Omental fat pad (tissue), 4 donors: Measurements from ENCODE around the gene RCBTB1. TPM values are rescaled to one million over a fixed set of nuclear protein-coding genes. Genes with fewer than 3 reads are reported as not detected.

Experiments used
- ATAC-seq: fragments of 150-250 bp; one replicate; pipeline ENCODE4 v1.9.1; 2016; ENCODE audit warnings: mild to moderate bottlenecking, moderate library complexity; ENCODE audit not compliant: low FRiP score
- DNase-seq: peaks from one replicate; pipeline ENCODE4 v3.0.0-alpha.2; 2019; ENCODE audit warnings: low spot score
- total RNA-seq, 4 donors: library from RNA; depleted of rRNA; stranded (reverse); fragments of >200 nt; gene quantifications; one replicate each; pipeline ENCODE4 v1.1.0, GENCODE V29; 2016
- TF ChIP-seq, protein P1 (sequence below), 3 donors: fragments of 450-650 bp; IDR thresholded peaks; one replicate each; pipeline ENCODE4 v1.5.1; 2016 to 2017; ENCODE audit warnings: antibody characterized with exemption in 3 of 3, mild to moderate bottlenecking in 3 of 3, moderate library complexity in 2 of 3

The RCBTB1 gene
- total RNA-seq, 4 donors from 2014 or later: 8.4 to 17.5 (median 11.1) TPM

DNA sequence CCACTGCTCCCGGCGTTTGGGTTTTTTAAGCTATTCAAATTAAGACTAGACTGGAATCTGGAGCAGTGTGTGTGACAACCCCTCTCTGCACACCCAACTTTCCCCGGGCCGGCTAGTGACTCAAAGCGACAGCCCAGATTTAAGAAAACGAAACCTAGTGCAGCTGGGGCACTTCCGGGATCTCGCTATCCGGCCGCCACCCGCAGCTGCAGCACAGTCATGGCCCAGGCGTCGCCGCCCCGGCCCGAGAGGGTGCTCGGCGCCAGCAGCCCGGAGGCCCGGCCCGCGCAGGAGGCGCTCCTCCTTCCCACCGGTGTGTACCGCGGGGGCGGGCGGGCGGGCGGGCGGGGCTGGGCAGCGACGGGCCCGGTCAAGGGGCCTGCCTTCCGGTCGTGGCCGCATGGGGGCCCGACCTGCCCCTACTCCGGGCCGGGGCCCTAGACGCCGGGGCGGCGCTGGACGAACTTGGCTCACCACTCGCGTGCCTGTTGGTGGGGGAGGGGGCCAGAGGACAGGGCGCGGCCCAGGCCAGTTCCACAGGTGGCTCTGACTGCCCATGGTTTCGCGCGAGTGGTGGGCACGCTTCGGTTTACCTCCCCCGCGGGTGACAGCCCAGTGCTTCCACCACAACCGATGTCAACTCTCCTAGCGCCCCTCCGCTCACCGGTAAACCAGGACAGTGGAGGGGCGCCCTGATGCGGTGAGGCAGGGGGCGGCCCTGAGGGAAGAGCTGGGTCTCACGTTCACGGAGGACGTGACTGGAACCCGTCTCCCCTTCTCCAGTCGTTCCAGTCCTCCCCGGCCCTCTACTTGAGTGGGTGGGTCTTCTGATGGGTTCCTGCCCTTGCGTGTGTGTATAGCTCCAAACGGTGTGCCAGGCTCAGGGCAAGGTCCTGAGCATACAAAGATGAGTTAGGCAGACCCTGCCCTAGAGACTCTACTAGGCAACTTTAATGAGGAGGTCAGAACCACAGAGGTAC is 89.3 kb downstream of the RCBTB1 start, which contains the start of gene PHF11:
PHF11 (plus strand) TSS at position 171 of the 980 bp plus-strand sequence; CDS start at position 220, 49 bp downstream.
- TF ChIP-seq, protein P1, sequence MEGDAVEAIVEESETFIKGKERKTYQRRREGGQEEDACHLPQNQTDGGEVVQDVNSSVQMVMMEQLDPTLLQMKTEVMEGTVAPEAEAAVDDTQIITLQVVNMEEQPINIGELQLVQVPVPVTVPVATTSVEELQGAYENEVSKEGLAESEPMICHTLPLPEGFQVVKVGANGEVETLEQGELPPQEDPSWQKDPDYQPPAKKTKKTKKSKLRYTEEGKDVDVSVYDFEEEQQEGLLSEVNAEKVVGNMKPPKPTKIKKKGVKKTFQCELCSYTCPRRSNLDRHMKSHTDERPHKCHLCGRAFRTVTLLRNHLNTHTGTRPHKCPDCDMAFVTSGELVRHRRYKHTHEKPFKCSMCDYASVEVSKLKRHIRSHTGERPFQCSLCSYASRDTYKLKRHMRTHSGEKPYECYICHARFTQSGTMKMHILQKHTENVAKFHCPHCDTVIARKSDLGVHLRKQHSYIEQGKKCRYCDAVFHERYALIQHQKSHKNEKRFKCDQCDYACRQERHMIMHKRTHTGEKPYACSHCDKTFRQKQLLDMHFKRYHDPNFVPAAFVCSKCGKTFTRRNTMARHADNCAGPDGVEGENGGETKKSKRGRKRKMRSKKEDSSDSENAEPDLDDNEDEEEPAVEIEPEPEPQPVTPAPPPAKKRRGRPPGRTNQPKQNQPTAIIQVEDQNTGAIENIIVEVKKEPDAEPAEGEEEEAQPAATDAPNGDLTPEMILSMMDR (IDR thresholded peaks at IDR 0.05): no peak
- ATAC-seq: peak; percentile 92
- DNase-seq: peak; percentile 45

DNA sequence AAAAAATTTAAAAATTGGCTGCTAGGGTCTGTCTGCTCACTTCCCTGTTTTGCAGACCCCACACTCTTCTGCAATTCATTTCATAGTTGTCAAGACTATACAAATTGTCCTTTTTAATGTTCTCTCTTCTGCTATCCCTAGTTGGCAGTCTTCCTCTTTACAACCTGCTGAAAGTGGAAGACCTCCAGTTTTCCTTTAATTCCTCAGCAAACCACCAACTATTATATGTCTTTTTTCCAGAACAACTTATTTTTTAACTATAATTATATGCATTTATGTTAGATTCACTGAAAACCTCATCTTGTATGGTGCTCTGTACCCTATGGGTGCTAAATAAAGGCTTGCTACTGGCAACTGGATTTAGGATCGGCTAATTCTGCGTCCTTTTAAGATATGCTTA is 90.7 kb downstream of the RCBTB1 start:
- TF ChIP-seq, protein P1 (IDR thresholded peaks at IDR 0.05): no peak
- ATAC-seq (no peak), DNase-seq (no peak)

DNA sequence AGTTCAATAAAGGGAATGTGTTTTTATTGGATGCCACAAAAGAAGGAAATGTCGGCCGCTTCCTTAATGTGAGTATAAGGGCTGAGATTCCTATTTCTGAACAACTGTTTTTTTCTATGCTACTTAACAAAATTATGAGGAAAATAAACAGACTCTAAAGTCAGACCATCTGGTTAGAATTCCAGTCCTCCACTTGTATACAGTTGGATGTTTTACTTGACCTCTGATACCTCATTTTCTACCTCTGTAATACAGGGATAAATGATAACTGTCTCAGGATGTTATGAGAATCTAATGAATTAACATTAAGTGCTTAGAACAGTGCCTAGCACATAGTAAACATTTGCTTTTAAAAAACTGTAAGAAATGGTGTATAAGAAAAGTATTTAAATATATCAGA is 96.8 kb downstream of the RCBTB1 start:
- no peak for DNase-seq
- TF ChIP-seq, protein P1 (IDR thresholded peaks at IDR 0.05): no peak
- ATAC-seq: no peak

Other genes starting within 250 kb of the RCBTB1 start
- gene CAB39L, start 141.5 kb downstream of the RCBTB1 start, total RNA-seq: 10 to 100 TPM; 16.0 to 39.4 (median 25.7) TPM
- 1 to 10 TPM; 5.6 to 9.6 (median 6.6) TPM for gene SETDB2, start 141.3 kb downstream of the RCBTB1 start, total RNA-seq
- gene PHF11, start 89.6 kb downstream of the RCBTB1 start, total RNA-seq: 10 to 100 TPM; 22.9 to 54.2 (median 26.9) TPM
- gene ARL11, start 42.9 kb upstream of the RCBTB1 start, total RNA-seq: 1 to 10 TPM in 3 of 4 donors, under 1 TPM in 1; 0.93 to 4.9 (median 1.6) TPM
- 10 to 100 TPM; 36.1 to 51.7 (median 39.6) TPM for gene EBPL, start 105.9 kb upstream of the RCBTB1 start, total RNA-seq
- gene KPNA3, start 207.1 kb upstream of the RCBTB1 start, total RNA-seq: 10 to 100 TPM; 25.1 to 31.8 (median 27.6) TPM